GM19099 (cell line): ENCODE results near the gene B3GNT5.

ENCODE experiments used
- POLR2A ChIP-seq: IDR thresholded peaks from 3 replicates; pipeline ENCODE4 v1.6.1; 2011; ENCODE audit warnings: low read depth; ENCODE audit not compliant: insufficient read length; ENCODE audit errors: extremely low read depth

The B3GNT5 gene

DNA sequence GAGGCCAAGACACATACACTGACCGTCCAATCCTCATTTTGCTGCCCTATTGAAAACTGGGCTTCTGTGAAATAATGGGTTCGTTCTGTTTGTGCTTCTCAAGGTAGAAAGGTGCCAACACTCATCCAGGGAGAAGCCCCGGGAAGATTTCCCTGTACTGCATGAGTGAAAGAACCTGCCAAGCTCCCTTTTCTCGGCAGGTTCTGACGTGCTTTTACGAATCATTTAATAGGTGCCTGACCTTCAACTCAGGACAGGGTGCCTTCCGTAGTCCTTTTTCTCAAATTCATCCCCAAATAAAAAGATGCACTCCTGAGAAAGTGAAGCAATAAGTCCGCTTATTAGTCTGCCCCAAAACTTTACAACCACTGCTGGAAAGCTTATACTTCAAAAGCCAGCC is 64.2 kb downstream of the B3GNT5 start:
- TF ChIP-seq POLR2A = no peak

DNA sequence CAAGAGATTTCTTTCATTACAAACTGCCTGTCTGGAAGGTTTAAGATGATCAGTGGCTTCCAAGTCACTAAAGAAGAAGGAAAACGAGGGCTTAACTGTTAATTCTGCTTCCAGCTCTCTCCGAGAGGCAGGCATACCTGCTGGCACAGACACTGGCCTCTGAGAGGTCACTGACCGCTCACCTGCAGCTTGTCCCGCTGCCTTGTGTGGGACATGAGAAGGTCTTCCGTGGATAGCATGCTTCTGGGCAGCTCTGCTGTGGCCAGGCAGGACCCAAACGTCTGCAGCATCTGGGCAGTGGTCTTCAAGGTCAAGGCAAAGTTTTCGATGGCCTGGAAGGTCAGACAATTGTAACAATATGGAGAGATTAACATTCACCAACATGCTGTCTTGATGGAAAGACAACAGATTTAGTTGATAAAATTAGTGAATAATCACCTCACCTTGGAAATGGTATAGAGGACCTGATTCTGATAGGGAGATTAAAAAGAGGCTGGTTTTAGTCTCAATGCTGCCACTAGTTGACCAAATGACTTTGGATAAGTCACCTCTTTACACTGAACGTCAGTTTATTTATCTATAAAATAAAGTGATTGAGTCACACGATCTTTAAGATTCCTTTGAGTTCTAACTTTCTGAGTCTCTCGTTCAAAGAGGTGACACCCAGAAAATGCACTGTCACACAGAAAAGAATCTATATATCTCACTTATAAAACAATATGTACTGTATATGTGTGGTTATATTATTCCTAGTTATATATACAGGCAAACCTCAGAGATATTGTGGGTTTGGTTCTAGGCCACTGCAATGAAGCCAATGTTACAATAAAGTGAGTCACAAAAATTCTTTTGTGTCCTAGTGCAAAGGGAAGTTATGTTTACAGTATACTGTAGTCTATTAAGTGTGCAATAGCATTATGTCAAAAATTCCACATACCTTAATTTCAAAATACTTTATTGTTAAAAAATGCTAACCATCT is 65.1 kb downstream of the B3GNT5 start:
- no peak for TF ChIP-seq POLR2A

DNA sequence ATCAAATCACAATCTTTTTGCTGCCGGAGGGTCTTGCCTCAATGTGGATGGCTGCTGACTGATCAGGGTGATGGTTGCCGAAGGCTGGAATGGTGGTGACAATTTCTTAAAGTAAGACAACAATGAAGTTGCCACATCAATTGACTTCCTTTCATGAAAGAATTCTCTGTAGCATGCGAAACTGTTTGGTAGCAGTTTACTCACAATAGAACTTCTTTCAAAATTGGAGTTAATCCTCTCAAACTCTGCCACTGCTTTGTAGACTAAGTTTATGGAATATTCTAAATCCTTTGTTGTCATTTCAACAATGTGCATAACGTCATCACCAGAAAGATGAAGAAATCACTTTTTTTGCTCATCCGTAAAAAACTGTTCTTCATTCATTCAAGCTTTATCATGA is 65.8 kb downstream of the B3GNT5 start:
- no peak for TF ChIP-seq POLR2A

DNA sequence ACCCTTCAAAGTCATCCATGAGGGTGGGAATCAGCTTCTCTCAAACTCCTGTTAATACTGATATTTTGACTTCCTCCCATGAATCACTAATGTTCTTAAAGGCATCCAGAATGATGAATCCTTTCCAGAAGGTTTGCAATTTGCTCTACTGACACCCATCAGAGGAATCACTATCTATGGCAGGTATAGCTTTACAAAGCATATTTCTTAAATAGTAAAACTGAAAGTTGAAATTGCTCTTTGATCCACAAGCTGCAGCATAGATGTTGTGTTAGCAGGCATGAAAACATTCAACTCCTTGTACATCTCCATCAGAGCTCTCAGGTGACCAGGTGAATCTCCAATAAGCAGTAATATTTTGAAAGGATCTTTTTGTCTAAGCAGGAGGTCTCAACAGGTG is 66.3 kb downstream of the B3GNT5 start:
- no peak for TF ChIP-seq POLR2A
